ENCODE data around the gene MORC4.
"Not testable (repeated sequence)": the region's sequence is repeated elsewhere in the genome, so short reads cannot be mapped to it uniquely, and the experiment has no call there.

The MORC4 gene

GRCh38 chrX:107000013-107000515 lies at the start of gene MORC4:
TSS of gene MORC4 (minus strand) at chrX:107000212. CDS start at chrX:106999969, 243 bp downstream.
- no peaks in the 10 kb centered on the region for H3K9me3 Mint-ChIP-seq
- peak; percentile 90 for ATAC-seq
- H3K27ac Mint-ChIP-seq, result peak within 1 kb of the TSS; percentile 3
- peaks cover 11% of the 10 kb centered on the region for H3K4me1 Mint-ChIP-seq
- no peaks in the 10 kb centered on the region for H3K36me3 Mint-ChIP-seq
- peak; percentile 21 to 75 for DNase-seq (ENCODE audit: low spot score in 2 of 2)
- peak within 1 kb of the TSS; percentile 76 for H3K4me3 Mint-ChIP-seq

DNA sequence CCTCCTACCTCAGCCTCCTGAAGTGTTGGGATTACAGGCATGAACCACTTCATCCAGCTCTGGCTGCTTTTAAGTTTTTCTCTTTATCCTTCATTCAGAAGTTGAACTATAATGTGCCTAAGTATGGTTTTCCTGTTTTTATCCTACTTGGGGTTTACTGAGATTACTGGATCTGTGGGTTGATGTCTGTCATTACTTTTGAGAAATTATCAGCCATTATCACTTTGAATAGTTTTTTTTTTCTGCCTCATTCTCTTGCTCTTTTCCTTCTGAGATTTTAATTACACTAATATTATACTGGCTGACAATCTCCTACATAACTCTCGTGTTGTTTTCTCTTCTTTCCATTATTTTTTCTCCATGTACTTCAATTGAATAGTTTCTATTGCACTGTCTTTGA lies 47.6 kb upstream of the MORC4 start:
- Mint-ChIP-seq H3K4me3 (no peak overlapping the region), H3K27ac (no peak overlapping the region), H3K9me3 (no peaks in the 10 kb centered on the region), H3K4me1 (no peaks in the 10 kb centered on the region), H3K36me3 (no peaks in the 10 kb centered on the region)
- ATAC-seq (no peak), DNase-seq (ENCODE audit: low spot score in 2 of 2) (no peak)

DNA sequence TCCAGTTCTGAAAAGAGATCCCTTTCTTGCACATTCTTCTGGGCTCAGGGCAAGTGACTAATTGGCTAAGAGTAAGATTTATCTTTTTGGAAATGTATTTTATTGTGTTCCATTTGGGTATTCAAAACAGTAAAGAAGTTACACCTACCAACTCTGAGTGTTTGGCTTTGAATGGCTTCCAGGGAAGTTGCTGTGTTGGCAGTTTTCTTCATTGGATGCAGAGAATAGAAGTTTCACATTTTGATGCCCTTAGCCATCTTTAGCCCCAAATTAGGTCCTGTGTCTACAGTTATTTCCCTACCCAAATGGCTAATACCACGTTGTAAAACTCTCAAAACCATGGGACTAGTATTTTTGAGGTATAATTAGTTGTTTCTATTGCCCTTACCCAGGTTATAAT lies 29.7 kb upstream of the MORC4 start:
- Mint-ChIP-seq H3K4me1 (no peaks in the 10 kb centered on the region), H3K4me3 (no peak overlapping the region), H3K36me3 (no peaks in the 10 kb centered on the region), H3K9me3 (no peaks in the 10 kb centered on the region), H3K27ac (no peak overlapping the region)
- ATAC-seq (no peak), DNase-seq (ENCODE audit: low spot score in 2 of 2) (no peak)

GRCh38 chrX:107025545-107025944 lies 25.5 kb upstream of the MORC4 start:
- Mint-ChIP-seq H3K36me3 (no peaks in the 10 kb centered on the region), H3K27ac (no peak overlapping the region), H3K9me3 (no peaks in the 10 kb centered on the region), H3K4me1 (no peaks in the 10 kb centered on the region), H3K4me3 (no peak overlapping the region)
- no peak for ATAC-seq
- no peak for DNase-seq (ENCODE audit: low spot score in 2 of 2)

DNA sequence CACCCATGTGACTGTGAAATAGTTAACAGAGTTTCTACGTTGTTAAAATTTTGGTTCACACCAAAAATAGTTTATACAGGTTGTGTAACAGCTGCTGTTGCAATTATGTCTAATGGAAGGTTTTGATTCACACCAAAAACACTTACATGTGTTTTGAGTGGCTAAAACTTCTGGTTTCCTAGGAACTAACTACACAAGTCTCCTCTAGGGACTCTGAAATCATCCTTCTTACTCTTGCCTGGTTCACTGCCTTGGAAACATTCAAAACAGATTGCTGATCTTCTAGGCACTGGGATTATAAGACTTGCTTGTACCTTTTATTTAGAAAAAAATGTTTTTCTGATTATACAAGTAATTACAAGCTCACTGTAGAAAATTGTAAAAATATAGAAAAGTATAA lies 14.9 kb upstream of the MORC4 start:
- Mint-ChIP-seq H3K4me3 (no peak overlapping the region), H3K36me3 (no peaks in the 10 kb centered on the region), H3K4me1 (no peaks in the 10 kb centered on the region), H3K27ac (no peak overlapping the region), H3K9me3 (no peaks in the 10 kb centered on the region)
- ATAC-seq (no peak), DNase-seq (ENCODE audit: low spot score in 2 of 2) (no peak)

- ATAC-seq (no peak), DNase-seq (ENCODE audit: low spot score in 2 of 2) (no peak)
- no peaks in the 10 kb centered on the region for H3K36me3 Mint-ChIP-seq
- H3K4me1 Mint-ChIP-seq, result no peaks in the 10 kb centered on the region
- no peak overlapping the region for H3K27ac Mint-ChIP-seq
- H3K4me3 Mint-ChIP-seq, result no peak overlapping the region
- H3K9me3 Mint-ChIP-seq, result no peaks in the 10 kb centered on the region
Observed at GRCh38 chrX:107008034-107008433, 8.0 kb upstream of the MORC4 start.

GRCh38 chrX:106999002-106999975 lies 723 bp downstream of the MORC4 start:
- Mint-ChIP-seq H3K27ac (peak overlapping the region; percentile 3), H3K36me3 (no peaks in the 10 kb centered on the region), H3K4me1 (peaks cover 11% of the 10 kb centered on the region), H3K4me3 (peak overlapping the region; percentile 76), H3K9me3 (no peaks in the 10 kb centered on the region)
- DNase-seq (ENCODE audit: low spot score in 2 of 2) (peak; percentile 4 to 51), ATAC-seq (peak; percentile 72)

GRCh38 chrX:106997611-106998010 lies 2.4 kb downstream of the MORC4 start:
- Mint-ChIP-seq H3K9me3 (no peaks in the 10 kb centered on the region), H3K27ac (no peak overlapping the region), H3K36me3 (no peaks in the 10 kb centered on the region), H3K4me3 (no peak overlapping the region), H3K4me1 (peaks cover 11% of the 10 kb centered on the region)
- DNase-seq (ENCODE audit: low spot score in 2 of 2) (no peak), ATAC-seq (no peak)

- DNase-seq (ENCODE audit: low spot score in 2 of 2), result no peak
- Mint-ChIP-seq H3K36me3 (no peaks in the 10 kb centered on the region), H3K4me3 (no peak overlapping the region), H3K4me1 (peaks cover 11% of the 10 kb centered on the region), H3K9me3 (no peaks in the 10 kb centered on the region), H3K27ac (no peak overlapping the region)
- no peak for ATAC-seq
Observed at GRCh38 chrX:106995678-106996077, 4.3 kb downstream of the MORC4 start.

- Mint-ChIP-seq H3K9me3 (no peaks in the 10 kb centered on the region), H3K4me1 (no peaks in the 10 kb centered on the region), H3K36me3 (no peaks in the 10 kb centered on the region), H3K27ac (no peak overlapping the region), H3K4me3 (no peak overlapping the region)
- ATAC-seq, result no peak
- no peak for DNase-seq (ENCODE audit: low spot score in 2 of 2)
Observed at GRCh38 chrX:106987488-106987887, 12.5 kb downstream of the MORC4 start.

GRCh38 chrX:106980952-106981626 lies 18.9 kb downstream of the MORC4 start:
- Mint-ChIP-seq H3K4me1 (no peaks in the 10 kb centered on the region), H3K4me3 (no peak overlapping the region), H3K36me3 (no peaks in the 10 kb centered on the region), H3K9me3 (no peaks in the 10 kb centered on the region), H3K27ac (no peak overlapping the region)
- ATAC-seq (no peak), DNase-seq (ENCODE audit: low spot score in 2 of 2) (no peak)

DNA sequence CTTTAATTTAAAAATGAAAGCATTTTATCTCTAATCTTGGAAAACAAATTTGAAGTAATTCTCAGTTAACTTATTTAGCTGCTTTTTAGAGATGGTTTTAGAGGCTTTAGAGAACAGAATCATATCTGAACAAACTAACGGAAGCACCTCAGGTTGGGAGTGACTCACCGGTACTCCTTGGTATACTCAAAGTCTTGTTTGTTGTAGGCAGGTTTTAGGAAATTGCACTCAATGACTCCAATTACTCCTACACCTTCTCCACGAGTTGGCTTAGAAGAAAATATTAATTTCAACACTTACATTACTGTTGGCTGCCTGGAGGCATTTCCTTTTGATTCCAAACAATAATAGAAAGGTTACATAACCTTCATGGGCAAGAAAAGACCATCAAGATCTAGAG lies 23.6 kb downstream of the MORC4 start:
- H3K9me3 Mint-ChIP-seq, result no peaks in the 10 kb centered on the region
- H3K4me3 Mint-ChIP-seq, result no peak overlapping the region
- ATAC-seq (no peak), DNase-seq (ENCODE audit: low spot score in 2 of 2) (no peak)
- H3K27ac Mint-ChIP-seq, result no peak overlapping the region
- no peaks in the 10 kb centered on the region for H3K36me3 Mint-ChIP-seq
- H3K4me1 Mint-ChIP-seq, result no peaks in the 10 kb centered on the region

DNA sequence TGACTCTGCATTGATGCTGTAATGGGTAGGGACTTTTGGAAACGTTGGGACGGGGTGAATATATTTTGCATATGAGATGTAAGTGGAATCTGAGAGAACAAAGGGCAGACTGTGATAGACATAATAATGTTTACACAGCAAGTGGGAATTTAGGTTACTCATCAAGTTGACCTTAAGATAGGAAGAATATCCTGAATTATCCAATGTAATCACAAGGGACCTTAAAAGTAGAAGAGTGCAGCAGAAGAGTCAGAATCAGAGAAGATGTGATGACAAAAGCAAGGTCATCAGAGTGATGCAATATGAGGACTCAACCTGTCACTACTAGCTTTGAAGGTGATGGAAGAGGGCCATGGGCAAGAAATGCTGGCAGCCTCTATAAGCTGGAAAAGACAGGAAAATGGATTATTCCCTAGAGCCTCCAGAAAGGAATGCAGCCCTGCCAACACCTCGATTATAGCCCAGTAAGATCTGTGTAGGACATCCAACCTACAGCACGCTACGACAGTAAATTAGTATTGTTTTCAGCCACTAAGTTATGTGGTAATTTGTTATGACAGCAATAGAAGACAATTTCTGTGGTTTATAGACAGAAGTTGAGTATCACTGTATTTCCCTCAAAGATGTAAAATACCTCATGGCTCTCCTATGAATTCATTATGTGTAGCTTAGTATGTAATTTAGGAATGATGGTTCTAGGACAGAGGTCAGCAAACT lies 26.4 kb downstream of the MORC4 start:
- Mint-ChIP-seq H3K9me3 (no peaks in the 10 kb centered on the region), H3K27ac (no peak overlapping the region), H3K36me3 (no peaks in the 10 kb centered on the region), H3K4me1 (no peaks in the 10 kb centered on the region), H3K4me3 (no peak overlapping the region)
- DNase-seq (ENCODE audit: low spot score in 2 of 2), result no peak
- no peak for ATAC-seq

- H3K36me3 Mint-ChIP-seq, result no peaks in the 10 kb centered on the region
- H3K4me3 Mint-ChIP-seq, result no peak overlapping the region
- H3K4me1 Mint-ChIP-seq, result no peaks in the 10 kb centered on the region
- ATAC-seq, result no peak
- no peaks in the 10 kb centered on the region for H3K9me3 Mint-ChIP-seq
- no peak overlapping the region for H3K27ac Mint-ChIP-seq
- no peak for DNase-seq (ENCODE audit: low spot score in 2 of 2)
Observed at GRCh38 chrX:106972896-106973295, 27.1 kb downstream of the MORC4 start.

- H3K4me1 Mint-ChIP-seq; H3K36me3 Mint-ChIP-seq; H3K9me3 Mint-ChIP-seq; H3K4me3 Mint-ChIP-seq; DNase-seq (ENCODE audit: low spot score in 2 of 2); H3K27ac Mint-ChIP-seq; ATAC-seq: not testable (repeated sequence)
Observed at GRCh38 chrX:106966547-106966946, 33.5 kb downstream of the MORC4 start.
